Measurements from ENCODE around the gene CHD1. TPM values are rescaled to one million over a fixed set of nuclear protein-coding genes. Genes with fewer than 3 reads are reported as not detected.

Gene CHD1
- total and polyA plus RNA-seq, 2 donors (not counting 3 experiments of a cell fraction or from before 2014, with no cell fraction given): 16.2 to 48.9 TPM

DNA sequence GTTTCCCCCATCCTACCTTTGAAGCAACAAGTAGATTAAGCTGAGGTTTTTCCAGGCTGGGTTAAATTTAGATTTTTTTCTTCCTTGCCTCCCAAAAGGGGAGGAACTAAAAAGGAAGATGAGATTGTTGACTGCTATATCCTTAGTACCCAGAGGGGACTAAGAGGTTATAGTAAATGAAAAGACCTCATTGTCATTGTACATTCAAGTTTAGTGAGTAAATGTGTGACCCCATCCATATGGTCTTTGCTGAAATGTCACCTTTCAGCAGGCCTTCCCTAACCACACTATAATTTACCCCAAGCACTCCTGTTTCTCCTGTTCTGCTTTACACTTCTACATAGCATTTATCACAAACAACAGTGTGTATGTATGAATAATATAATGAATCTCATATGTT is 35.8 kb upstream of the CHD1 start:
- dilution Hi-C loops (cut with MboI; ENCODE audit: extremely low pct_ligation_motif_present, low sequenced_read_pairs): no loop called here
- Histone ChIP-seq H3K4me3 (replicated peaks in 1 of 3; ENCODE audit: insufficient read depth in 1 of 3, low read depth in 1 of 3, low read length in 3 of 3) (no peak overlapping the region), H4K20me1 (replicated peaks; ENCODE audit: control insufficient read depth, extremely low read depth, insufficient read depth, low read length) (no peaks in the 10 kb centered on the region), H3K27me3 (ENCODE audit: control insufficient read depth in 2 of 2, insufficient read depth in 2 of 2, low read length in 2 of 2) (no peaks in the 10 kb centered on the region), H3K36me3 (ENCODE audit: control insufficient read depth in 2 of 2, extremely low read depth in 1 of 2, insufficient read depth in 2 of 2, low read length in 2 of 2) (no peaks in the 10 kb centered on the region), H3K79me2 (ENCODE audit: control insufficient read depth, insufficient read depth, low read length) (no peaks in the 10 kb centered on the region), H3K4me1 (ENCODE audit: control insufficient read depth, extremely low read depth, insufficient read depth, low read length) (no peaks in the 10 kb centered on the region), H3K9me3 (replicated peaks; ENCODE audit: control insufficient read depth, insufficient read depth, low read length) (no peaks in the 10 kb centered on the region), H3K27ac (ENCODE audit: insufficient read depth, low read depth, low read length) (no peak overlapping the region), H3K9ac (replicated peaks; ENCODE audit: extremely low read depth, insufficient read depth, low read length) (no peak overlapping the region), H2AFZ (ENCODE audit: low read depth, low read length) (no peak overlapping the region), H3K4me2 (ENCODE audit: insufficient read depth, low read length) (no peak overlapping the region), H3K9me1 (replicated peaks; ENCODE audit: control insufficient read depth, extremely low read depth, insufficient read depth, low read length) (no peaks in the 10 kb centered on the region)
- ChIA-PET POLR2A (no interaction called here), CTCF (no interaction called here)
- DNase-seq (ENCODE audit: low read depth, low spot score): no peak
- TF ChIP-seq POLR2A (IDR thresholded peaks at IDR 0.05; ENCODE audit: low read depth, low read length) (no peak), POLR2AphosphoS5 (IDR thresholded peaks at IDR 0.05; ENCODE audit: insufficient read depth, low read depth, low read length) (no peak), FOS (IDR thresholded peaks at IDR 0.05; ENCODE audit: borderline replicate concordance, insufficient read depth, low read length) (no peak), JUN (IDR thresholded peaks at IDR 0.05; ENCODE audit: borderline replicate concordance, insufficient read depth, insufficient read length, low read depth) (no peak), MYC (IDR thresholded peaks at IDR 0.05; ENCODE audit: low read depth, low read length) (no peak), GATA2 (IDR thresholded peaks at IDR 0.05; ENCODE audit: insufficient read depth, insufficient read length, low read depth, low read length) (no peak), EZH2 (IDR thresholded peaks at IDR 0.05; ENCODE audit: borderline replicate concordance, low read depth, low read length, severe bottlenecking) (no peak)
- TF ChIP-seq, protein P1, sequence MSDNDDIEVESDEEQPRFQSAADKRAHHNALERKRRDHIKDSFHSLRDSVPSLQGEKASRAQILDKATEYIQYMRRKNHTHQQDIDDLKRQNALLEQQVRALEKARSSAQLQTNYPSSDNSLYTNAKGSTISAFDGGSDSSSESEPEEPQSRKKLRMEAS (IDR thresholded peaks at IDR 0.05; ENCODE audit: insufficient read depth, insufficient read length): no peak
- TF ChIP-seq, protein P2, sequence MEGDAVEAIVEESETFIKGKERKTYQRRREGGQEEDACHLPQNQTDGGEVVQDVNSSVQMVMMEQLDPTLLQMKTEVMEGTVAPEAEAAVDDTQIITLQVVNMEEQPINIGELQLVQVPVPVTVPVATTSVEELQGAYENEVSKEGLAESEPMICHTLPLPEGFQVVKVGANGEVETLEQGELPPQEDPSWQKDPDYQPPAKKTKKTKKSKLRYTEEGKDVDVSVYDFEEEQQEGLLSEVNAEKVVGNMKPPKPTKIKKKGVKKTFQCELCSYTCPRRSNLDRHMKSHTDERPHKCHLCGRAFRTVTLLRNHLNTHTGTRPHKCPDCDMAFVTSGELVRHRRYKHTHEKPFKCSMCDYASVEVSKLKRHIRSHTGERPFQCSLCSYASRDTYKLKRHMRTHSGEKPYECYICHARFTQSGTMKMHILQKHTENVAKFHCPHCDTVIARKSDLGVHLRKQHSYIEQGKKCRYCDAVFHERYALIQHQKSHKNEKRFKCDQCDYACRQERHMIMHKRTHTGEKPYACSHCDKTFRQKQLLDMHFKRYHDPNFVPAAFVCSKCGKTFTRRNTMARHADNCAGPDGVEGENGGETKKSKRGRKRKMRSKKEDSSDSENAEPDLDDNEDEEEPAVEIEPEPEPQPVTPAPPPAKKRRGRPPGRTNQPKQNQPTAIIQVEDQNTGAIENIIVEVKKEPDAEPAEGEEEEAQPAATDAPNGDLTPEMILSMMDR (IDR thresholded peaks at IDR 0.05; ENCODE audit: extremely low read depth in 1 of 2, insufficient read depth in 1 of 2, low read depth in 1 of 2, low read length in 2 of 2): no peak
- intact Hi-C loops (cut with micrococcal nuclease): no loop called here
- no peak for FAIRE-seq
- BruUV-seq (replicated peaks): no TSS peak

All from endothelial cell of umbilical vein (primary cell).